GM12891 (cell line): Measurements from ENCODE around the gene CAVIN3.

ENCODE experiments used
- PAX5 ChIP-seq: IDR thresholded peaks from 2 replicates; pipeline ENCODE4 v1.6.1; 2011; ENCODE audit warnings: low read length, moderate library complexity, mild to moderate bottlenecking; ENCODE audit not compliant: insufficient read depth, severe bottlenecking
- POLR2A ChIP-seq: IDR thresholded peaks from 2 replicates; pipeline ENCODE4 v1.6.1; 2011; ENCODE audit warnings: low read depth, low read length, control low read depth
- POLR2AphosphoS5 ChIP-seq: IDR thresholded peaks from 2 replicates; pipeline ENCODE4 v1.6.1; 2011; ENCODE audit warnings: low read depth, low read length, control low read depth
- POU2F2 ChIP-seq: IDR thresholded peaks from 2 replicates; pipeline ENCODE4 v1.6.1; 2011; ENCODE audit warnings: low read depth, mild to moderate bottlenecking, control low read depth, low read length, moderate library complexity

GRCh38 chr11:6307876-6308275 lies 12.4 kb downstream of the CAVIN3 start:
- TF ChIP-seq POLR2A (no peak), PAX5 (no peak), POU2F2 (no peak), POLR2AphosphoS5 (no peak)
